RWPE2 (cell line): Measurements from ENCODE around the gene WDR37.

Source experiments
- ATAC-seq: fragments of 200-7000 bp; cut with Tn5 transposase; 3 replicates; pipeline ENCODE4 v1.9.1; 2021; ENCODE audit warnings: low read depth
- DNase-seq: peaks from one replicate; pipeline ENCODE4 v3.0.0-alpha.2; 2020; ENCODE audit warnings: low spot score
- H3K27ac ChIP-seq: fragments of 450-650 bp; 2 replicates; pipeline ENCODE4 v1.5.1; 2017; ENCODE audit warnings: mild to moderate bottlenecking; ENCODE audit not compliant: poor library complexity, severe bottlenecking
- H3K27me3 ChIP-seq: fragments of 250-450 bp; sonication (Bioruptor Pico); 2 replicates; pipeline ENCODE4 v1.5.1; 2021; ENCODE audit warnings: mild to moderate bottlenecking, moderate library complexity; ENCODE audit not compliant: insufficient read depth, poor library complexity, severe bottlenecking
- H3K36me3 ChIP-seq: fragments of 250-450 bp; sonication (Bioruptor Pico); 2 replicates; pipeline ENCODE4 v1.5.1; 2020; ENCODE audit warnings: low read depth, mild to moderate bottlenecking, moderate library complexity
- H3K4me1 ChIP-seq: fragments of 250-450 bp; sonication (Bioruptor Pico); 2 replicates; pipeline ENCODE4 v1.5.1; 2021; ENCODE audit warnings: mild to moderate bottlenecking, moderate library complexity; ENCODE audit not compliant: insufficient read depth, poor library complexity, severe bottlenecking
- H3K4me3 ChIP-seq: fragments of 250-450 bp; sonication (Bioruptor Pico); 2 replicates; pipeline ENCODE4 v1.5.1; 2021; ENCODE audit warnings: mild to moderate bottlenecking, moderate library complexity; ENCODE audit not compliant: severe bottlenecking
- H3K9me3 ChIP-seq: fragments of 250-450 bp; sonication (Bioruptor Pico); 2 replicates; pipeline ENCODE4 v1.5.1; 2021; ENCODE audit warnings: mild to moderate bottlenecking, moderate library complexity; ENCODE audit not compliant: severe bottlenecking
- CTCF ChIP-seq: fragments of 450-650 bp; IDR thresholded peaks from one replicate; pipeline ENCODE4 v1.5.1; 2017; ENCODE audit warnings: mild to moderate bottlenecking, moderate library complexity; ENCODE audit not compliant: poor library complexity, severe bottlenecking

Gene WDR37

GRCh38 chr10:1057106-1057657 lies 997 bp downstream of the WDR37 start:
- peak; percentile 2; the same call in 2 of the 3 replicates for ATAC-seq
- H3K9me3 ChIP-seq: no peaks in the 10 kb centered on the region
- H3K4me3 ChIP-seq: peak overlapping the region; percentile 96
- peaks cover 33% of the 10 kb centered on the region for H3K36me3 ChIP-seq
- TF ChIP-seq CTCF: no peak
- no peaks in the 10 kb centered on the region for H3K27me3 ChIP-seq
- H3K4me1 ChIP-seq: peaks cover 50% of the 10 kb centered on the region
- peak overlapping the region; percentile 89 for H3K27ac ChIP-seq
- DNase-seq: no peak

- Histone ChIP-seq H3K36me3 (peaks cover 30% of the 10 kb centered on the region), H3K27ac (peak overlapping the region; percentile 89), H3K27me3 (no peaks in the 10 kb centered on the region), H3K9me3 (no peaks in the 10 kb centered on the region), H3K4me3 (no peak overlapping the region), H3K4me1 (peaks cover 52% of the 10 kb centered on the region)
- TF ChIP-seq CTCF: no peak
- ATAC-seq: no peak
- DNase-seq: no peak
These were observed 1.8 kb downstream of the WDR37 start for GRCh38 chr10:1058017-1058416.

GRCh38 chr10:1059902-1060301 lies 3.7 kb downstream of the WDR37 start:
- H3K36me3 ChIP-seq: peaks cover 20% of the 10 kb centered on the region
- peaks cover 45% of the 10 kb centered on the region for H3K4me1 ChIP-seq
- peak; percentile 43 for ATAC-seq
- H3K9me3 ChIP-seq: no peaks in the 10 kb centered on the region
- no peak for DNase-seq
- H3K4me3 ChIP-seq: no peak overlapping the region
- no peaks in the 10 kb centered on the region for H3K27me3 ChIP-seq
- peak overlapping the region; percentile 89 for H3K27ac ChIP-seq
- no peak for TF ChIP-seq CTCF

- peaks cover 43% of the 10 kb centered on the region for H3K4me1 ChIP-seq
- no peaks in the 10 kb centered on the region for H3K9me3 ChIP-seq
- ATAC-seq (peak; percentile 31; the same call in 1 of the 3 replicates), DNase-seq (no peak)
- H3K36me3 ChIP-seq: peaks cover 20% of the 10 kb centered on the region
- no peaks in the 10 kb centered on the region for H3K27me3 ChIP-seq
- no peak for TF ChIP-seq CTCF
- H3K27ac ChIP-seq: peak overlapping the region; percentile 89
- no peak overlapping the region for H3K4me3 ChIP-seq
These were observed 6.0 kb downstream of the WDR37 start for GRCh38 chr10:1061930-1062774.
